Cardiac fibroblast (primary cell): ENCODE measurements around the gene SRGAP2C.
A peak's percentile ranks its signal among the peaks of the same experiment; 100 is the strongest.
"Not testable (repeated sequence)": the region's sequence is repeated elsewhere in the genome, so short reads cannot be mapped to it uniquely, and the experiment has no call there.

Experiments used
- DNase-seq, 2 donors: peaks; one replicate each; pipeline versions ENCODE4 v3.0.0 to v3.0.0-alpha.2; 2010; ENCODE audit warnings: low read depth in 2 of 2
- H3K4me3 ChIP-seq, 2 donors: replicated peaks in 1 of 2; 1 replicate in 1 of 2; 2 replicates in 1 of 2; pipeline ENCODE4 v1.5.1; 2011; ENCODE audit warnings: low read depth in 2 of 2, low read length in 2 of 2, mild to moderate bottlenecking in 2 of 2, moderate library complexity in 1 of 2
- CTCF ChIP-seq: IDR thresholded peaks from one replicate; pipeline ENCODE4 v1.5.1; 2011; ENCODE audit warnings: low read depth, mild to moderate bottlenecking, low read length, inconsistent platforms

SRGAP2C gene

GRCh38 chr1:121408354-121408753, 223.6 kb downstream of the SRGAP2C start:
- no peak for DNase-seq
- no peak for TF ChIP-seq CTCF
- H3K4me3 ChIP-seq = no peak overlapping the region

GRCh38 chr1:121413821-121414220, 229.0 kb downstream of the SRGAP2C start:
- H3K4me3 ChIP-seq = no peak overlapping the region
- no peak for TF ChIP-seq CTCF
- DNase-seq = peak in 1 of 2 donors; percentile 9

- no peak overlapping the region for H3K4me3 ChIP-seq
- peak; percentile 29 to 53 for DNase-seq
- TF ChIP-seq CTCF = no peak
These were observed 230.1 kb downstream of the SRGAP2C start for GRCh38 chr1:121414905-121415304.

GRCh38 chr1:121417325-121417923, 232.6 kb downstream of the SRGAP2C start:
- no peak for TF ChIP-seq CTCF
- H3K4me3 ChIP-seq = no peak overlapping the region
- no peak for DNase-seq

GRCh38 chr1:121418369-121419049, 233.7 kb downstream of the SRGAP2C start:
- no peak for DNase-seq
- TF ChIP-seq CTCF = no peak
- H3K4me3 ChIP-seq = no peak overlapping the region

GRCh38 chr1:121419050-121419615, 234.4 kb downstream of the SRGAP2C start:
- DNase-seq, H3K4me3 ChIP-seq: not testable (repeated sequence)

GRCh38 chr1:121421490-121421889, 236.7 kb downstream of the SRGAP2C start:
- DNase-seq, H3K4me3 ChIP-seq: not testable (repeated sequence)

GRCh38 chr1:121423956-121424355, 239.2 kb downstream of the SRGAP2C start:
- not testable (repeated sequence) for H3K4me3 ChIP-seq, DNase-seq

GRCh38 chr1:121433517-121433916, 248.7 kb downstream of the SRGAP2C start:
- not testable (repeated sequence) for H3K4me3 ChIP-seq, DNase-seq

GRCh38 chr1:121438862-121439261, 254.1 kb downstream of the SRGAP2C start:
- not testable (repeated sequence) for H3K4me3 ChIP-seq, DNase-seq
